HEK293T (cell line): ENCODE data around the gene GABPB2.

ENCODE experiments used
- BHLHE40 ChIP-seq: fragments of 450-650 bp; IDR thresholded peaks from 2 replicates; pipeline ENCODE4 v1.6.1; 2016; ENCODE audit warnings: mild to moderate bottlenecking, moderate library complexity, borderline replicate concordance
- ELF4 ChIP-seq: fragments of 450-650 bp; IDR thresholded peaks from 2 replicates; pipeline ENCODE4 v1.6.1; 2017; ENCODE audit warnings: antibody characterized with exemption
- FOXK2 ChIP-seq: fragments of 450-650 bp; IDR thresholded peaks from 2 replicates; pipeline ENCODE4 v1.6.1; 2016; ENCODE audit warnings: mild to moderate bottlenecking
- FOXM1 ChIP-seq: fragments of 450-650 bp; IDR thresholded peaks from 2 replicates; pipeline ENCODE4 v1.6.1; 2017; ENCODE audit warnings: mild to moderate bottlenecking, borderline replicate concordance
- HDGF ChIP-seq: fragments of 450-650 bp; IDR thresholded peaks from 2 replicates; pipeline ENCODE4 v1.6.1; 2017; ENCODE audit warnings: antibody characterized with exemption, borderline replicate concordance
- SUZ12 ChIP-seq: fragments of 450-650 bp; IDR thresholded peaks from 2 replicates; pipeline ENCODE4 v1.6.1; 2016; ENCODE audit warnings: mild to moderate bottlenecking
- TARDBP ChIP-seq: fragments of 450-650 bp; IDR thresholded peaks from 2 replicates; pipeline ENCODE4 v1.6.1; 2016

DNA sequence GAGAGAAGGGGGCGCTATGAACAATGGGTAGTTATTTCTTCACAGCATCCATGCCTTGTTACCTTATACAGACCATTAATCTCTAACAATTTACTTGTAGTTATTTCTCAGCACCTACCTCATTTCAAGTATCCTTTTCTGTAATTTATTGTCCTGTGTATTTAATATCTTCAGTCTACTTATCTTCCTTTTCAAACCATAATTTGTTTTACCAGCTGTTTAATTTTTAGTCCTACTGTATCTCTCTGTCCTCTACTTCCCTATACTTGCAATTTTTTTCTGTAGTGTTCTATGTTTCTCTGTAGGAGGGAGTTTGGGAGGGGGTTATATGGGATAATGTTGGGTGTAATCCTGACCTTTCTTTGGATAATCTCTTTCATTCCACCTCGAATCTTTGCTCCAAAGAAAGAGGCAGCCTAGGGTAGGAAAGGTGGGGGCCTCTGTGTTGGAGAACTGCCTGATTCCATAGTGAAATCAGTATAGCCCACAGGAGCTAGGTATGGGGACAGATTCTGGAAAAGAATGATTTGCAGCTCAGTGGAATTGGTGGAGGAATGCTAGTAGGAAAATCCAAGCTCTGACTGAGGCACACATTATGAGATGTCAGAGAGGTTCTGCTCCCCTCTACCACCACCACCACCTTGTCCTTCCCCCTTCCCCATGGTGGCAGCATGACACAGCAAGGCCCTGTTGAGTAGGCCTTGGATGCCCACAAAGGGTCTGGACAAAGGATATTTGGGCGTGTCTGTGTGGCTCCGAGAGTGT lies 9.7 kb upstream of the GABPB2 start:
- no peak for TF ChIP-seq SUZ12
- no peak for TF ChIP-seq BHLHE40
- TF ChIP-seq HDGF, result no peak
- TF ChIP-seq FOXK2, result no peak
- no peak for TF ChIP-seq TARDBP
- no peak for TF ChIP-seq ELF4
- TF ChIP-seq FOXM1, result no peak
